Brain microvascular endothelial cell (primary cell): ENCODE data around the gene BCAP31.
"Not testable (repeated sequence)": the region's sequence is repeated elsewhere in the genome, so short reads cannot be mapped to it uniquely, and the experiment has no call there.

Source experiments
- DNase-seq: peaks from one replicate; pipeline ENCODE4 v3.0.0-alpha.2; 2020
- H3K27ac ChIP-seq: fragments of 250-450 bp; sonication (Bioruptor Pico); 2 replicates; pipeline ENCODE4 v1.5.1; 2020; ENCODE audit warnings: mild to moderate bottlenecking, moderate library complexity
- H3K27me3 ChIP-seq: fragments of 250-450 bp; sonication (Bioruptor Pico); replicated peaks from 2 replicates; pipeline ENCODE4 v1.5.1; 2020; ENCODE audit warnings: mild to moderate bottlenecking
- H3K36me3 ChIP-seq: fragments of 250-450 bp; sonication (Bioruptor Pico); replicated peaks from 2 replicates; pipeline ENCODE4 v1.5.1; 2020; ENCODE audit warnings: mild to moderate bottlenecking
- H3K4me3 ChIP-seq: 2 replicates; pipeline ENCODE4 v1.5.1; 2011; ENCODE audit warnings: low read depth, mild to moderate bottlenecking, control low read depth, low read length, moderate library complexity
- CTCF ChIP-seq: IDR thresholded peaks from 2 replicates; pipeline ENCODE4 v1.5.1; 2011; ENCODE audit warnings: low read depth, mild to moderate bottlenecking, moderate library complexity, low read length, control low read depth, inconsistent platforms; ENCODE audit errors: missing control alignments
- in situ Hi-C: cut with HindIII; loops from 2 replicates; pipeline ENCODE4 v1.10.0; 2017; ENCODE audit warnings: low sequenced_read_pairs, low pct_ligation_motif_present

The BCAP31 gene

DNA sequence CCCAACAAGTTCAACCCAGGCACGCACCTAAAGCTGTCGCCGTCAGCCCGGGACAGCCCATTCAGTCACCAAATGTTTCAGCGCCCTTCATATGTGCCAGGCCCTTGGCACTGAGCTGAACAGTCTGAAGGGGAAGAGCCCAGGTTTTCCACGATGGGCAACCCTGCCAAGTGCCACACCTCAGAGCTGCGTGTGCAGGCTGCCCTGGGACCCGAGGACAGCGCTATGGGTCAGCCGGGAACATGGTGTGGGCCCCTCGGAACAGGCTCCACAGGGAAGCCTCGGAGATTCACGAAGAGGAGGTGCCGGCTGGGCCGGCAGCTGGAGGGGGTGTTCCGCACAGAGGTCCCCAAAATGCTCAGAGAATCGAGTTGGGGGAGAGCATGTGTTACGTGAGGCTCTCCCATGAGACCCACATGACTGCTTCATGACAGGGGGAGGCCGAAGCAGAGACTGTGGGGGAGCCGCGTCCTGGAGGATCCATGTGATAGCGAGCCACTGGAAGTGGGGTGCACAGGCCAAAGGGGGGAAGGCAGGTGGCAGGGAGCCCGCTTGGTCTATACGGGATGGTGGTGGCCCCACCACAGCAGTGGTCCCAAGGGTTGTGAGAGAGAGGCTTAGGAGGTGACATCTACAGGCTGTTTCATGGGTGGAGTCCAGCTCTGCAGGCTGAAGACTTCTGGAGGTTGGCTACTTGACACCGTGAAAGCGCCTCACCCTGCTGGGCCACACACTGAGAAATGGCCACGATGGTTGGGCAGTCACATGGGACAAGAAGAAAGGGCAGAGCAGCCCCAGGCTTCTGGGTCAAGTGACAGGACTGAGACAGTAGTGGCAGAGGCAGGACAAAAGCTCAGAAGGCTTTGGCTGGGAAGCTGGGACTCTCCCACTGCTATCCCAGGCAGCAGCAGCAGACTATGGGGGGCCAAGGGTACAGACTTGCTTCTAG lies 14.2 kb downstream of the BCAP31 start:
- DNase-seq, result no peak
- no peak for TF ChIP-seq CTCF
- Histone ChIP-seq H3K4me3 (no peak overlapping the region), H3K27me3 (no peaks in the 10 kb centered on the region), H3K27ac (no peak overlapping the region), H3K36me3 (peaks cover 13% of the 10 kb centered on the region)
- in situ Hi-C loops, result no loop called here

DNA sequence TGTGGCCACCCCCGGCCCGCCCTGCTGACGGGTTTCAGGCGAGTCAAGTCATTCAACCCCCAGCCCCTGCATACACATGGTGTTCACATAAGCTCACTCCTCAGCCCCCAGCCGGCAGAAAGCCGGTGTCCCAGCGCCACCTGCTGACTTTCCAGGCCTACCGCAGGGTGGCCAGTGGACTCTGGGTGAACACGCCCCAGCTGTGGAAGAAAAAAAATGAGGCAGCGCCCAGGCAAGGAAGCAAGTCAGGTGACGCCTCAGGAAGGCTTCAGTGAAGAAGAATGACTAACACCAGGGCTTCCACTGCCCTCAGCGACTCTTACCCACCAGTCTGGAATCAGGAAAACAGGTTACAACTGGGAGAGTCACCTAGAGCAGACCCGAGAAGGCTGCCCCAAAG lies 15.8 kb downstream of the BCAP31 start:
- Histone ChIP-seq H3K27ac (no peak overlapping the region), H3K27me3 (no peaks in the 10 kb centered on the region), H3K36me3 (peaks cover 5% of the 10 kb centered on the region), H3K4me3 (no peak overlapping the region)
- peak; percentile 79 for TF ChIP-seq CTCF
- peak; percentile 76 for DNase-seq
- in situ Hi-C loops, result no loop called here

GRCh38 chrX:153707406-153707805 lies 16.8 kb downstream of the BCAP31 start:
- Histone ChIP-seq H3K36me3 (no peaks in the 10 kb centered on the region), H3K27me3 (no peaks in the 10 kb centered on the region), H3K4me3 (no peak overlapping the region), H3K27ac (no peak overlapping the region)
- in situ Hi-C loops, result no loop called here
- TF ChIP-seq CTCF, result no peak
- DNase-seq, result no peak

DNA sequence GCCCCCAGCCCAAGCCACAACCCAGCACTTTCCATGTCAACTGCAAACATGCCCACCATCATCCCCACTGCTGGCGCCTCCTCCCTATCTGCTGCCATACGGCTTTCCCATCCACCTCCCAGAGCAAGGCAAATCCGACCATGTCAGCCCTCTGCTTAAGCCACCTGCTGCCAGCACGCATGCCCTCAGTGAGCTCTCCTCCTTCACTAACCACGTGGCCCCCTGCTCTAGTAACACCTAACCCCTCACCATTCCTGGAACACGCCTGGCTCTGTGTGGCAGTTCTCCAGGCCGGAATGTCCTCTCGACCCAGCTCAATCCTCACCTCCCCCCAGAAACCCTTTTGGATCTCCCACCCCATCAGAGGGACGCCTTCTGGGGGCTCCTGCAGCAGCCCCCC lies 17.4 kb downstream of the BCAP31 start:
- TF ChIP-seq CTCF, result no peak
- no peaks in the 10 kb centered on the region for H3K27me3 ChIP-seq
- no peak overlapping the region for H3K27ac ChIP-seq
- no peaks in the 10 kb centered on the region for H3K36me3 ChIP-seq
- DNase-seq, result no peak
- in situ Hi-C loops, result no loop called here
- no peak overlapping the region for H3K4me3 ChIP-seq

- H3K36me3 ChIP-seq, H3K4me3 ChIP-seq, in situ Hi-C loops, H3K27me3 ChIP-seq, H3K27ac ChIP-seq, DNase-seq: not testable (repeated sequence)
- peak; percentile 6 for TF ChIP-seq CTCF
Measured at GRCh38 chrX:153705403-153706060, 18.7 kb downstream of the BCAP31 start.

- H3K36me3 ChIP-seq, H3K4me3 ChIP-seq, H3K27ac ChIP-seq, H3K27me3 ChIP-seq, in situ Hi-C loops, DNase-seq: not testable (repeated sequence)
Measured at GRCh38 chrX:153704631-153705402, 19.4 kb downstream of the BCAP31 start.
